GM12891 (cell line): ENCODE results near the gene ADAMTS15.

Experiments used
- POLR2A ChIP-seq: IDR thresholded peaks from 2 replicates; pipeline ENCODE4 v1.6.1; 2011; ENCODE audit warnings: low read depth, low read length, control low read depth
- POLR2AphosphoS5 ChIP-seq: IDR thresholded peaks from 2 replicates; pipeline ENCODE4 v1.6.1; 2011; ENCODE audit warnings: low read depth, low read length, control low read depth
- SPI1 ChIP-seq: IDR thresholded peaks from 2 replicates; pipeline ENCODE4 v1.6.1; 2011; ENCODE audit warnings: low read depth, low read length, control low read depth

DNA sequence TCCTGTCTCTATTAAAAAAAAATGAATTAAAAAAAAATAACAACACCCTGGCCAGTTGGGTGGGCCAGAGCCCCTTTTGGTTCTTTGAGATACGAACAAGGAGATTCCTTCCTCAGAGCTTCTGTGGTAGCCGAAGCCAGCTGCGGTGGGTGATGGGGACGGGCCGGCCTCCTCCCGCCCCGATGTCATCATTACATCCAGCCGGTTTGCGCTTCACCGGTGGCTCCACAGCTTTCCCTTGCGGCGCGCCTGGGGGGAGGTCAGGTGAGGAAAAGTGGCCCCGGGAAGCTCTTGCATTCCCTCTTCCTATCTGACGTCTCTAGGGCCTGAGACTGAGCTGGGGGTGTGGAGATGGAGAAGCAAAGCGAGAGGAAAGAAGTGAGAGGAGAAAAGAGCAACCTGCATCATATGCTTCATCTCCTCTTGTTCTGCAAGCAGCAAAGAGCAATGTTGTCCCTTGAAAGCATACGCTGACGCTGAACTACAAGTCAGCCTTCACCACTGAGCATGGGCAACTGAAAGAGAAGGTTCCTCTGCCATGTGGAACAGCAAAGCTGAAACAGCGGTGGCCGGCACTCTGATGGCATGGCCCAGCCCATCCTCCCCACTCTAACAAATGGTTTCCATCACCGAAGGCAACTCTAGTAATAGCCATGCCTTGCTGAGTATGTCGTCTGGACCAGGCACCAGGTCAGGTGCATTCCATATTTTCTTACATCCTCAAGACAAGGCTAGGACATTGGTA, 26.0 kb upstream of the ADAMTS15 start:
- TF ChIP-seq SPI1: no peak
- TF ChIP-seq POLR2AphosphoS5: no peak
- TF ChIP-seq POLR2A: no peak
